Mesenchymal stem cell (in vitro differentiated cells and primary cell): ENCODE data around the gene SMC3.

Source experiments
- DNase-seq: peaks from one replicate; pipeline ENCODE4 v3.0.0-alpha.2; 2013
- H2AFZ ChIP-seq: one replicate; pipeline ENCODE4 v1.6.1; 2013; ENCODE audit warnings: low read depth, mild to moderate bottlenecking, control low read depth, inconsistent platforms, low read length, moderate library complexity
- H2AK5ac ChIP-seq: 2 replicates; pipeline ENCODE4 v1.6.1; 2013; ENCODE audit warnings: low read length, moderate library complexity, mild to moderate bottlenecking, inconsistent platforms; ENCODE audit not compliant: severe bottlenecking
- H2BK120ac ChIP-seq: one replicate; pipeline ENCODE4 v1.6.1; 2013; ENCODE audit warnings: low read depth, mild to moderate bottlenecking, inconsistent platforms, low read length, moderate library complexity
- H2BK12ac ChIP-seq, 2 experiments: one replicate each; pipeline ENCODE4 v1.6.1; 2013; ENCODE audit warnings: inconsistent platforms in 2 of 2, low read length in 2 of 2, mild to moderate bottlenecking in 2 of 2, moderate library complexity in 2 of 2, control low read depth in 1 of 2
- H2BK15ac ChIP-seq: one replicate; pipeline ENCODE4 v1.6.1; 2013; ENCODE audit warnings: mild to moderate bottlenecking, low read depth, inconsistent platforms; ENCODE audit not compliant: poor library complexity, severe bottlenecking
- H2BK5ac ChIP-seq: 2 replicates; pipeline ENCODE4 v1.6.1; 2013; ENCODE audit warnings: low read depth, mild to moderate bottlenecking, low read length, control low read depth, inconsistent platforms; ENCODE audit not compliant: poor library complexity, severe bottlenecking
- H3K14ac ChIP-seq, 2 experiments: one replicate each; pipeline ENCODE4 v1.6.1; 2013; ENCODE audit warnings: inconsistent platforms in 2 of 2, low read length in 2 of 2, control low read depth in 1 of 2, mild to moderate bottlenecking in 1 of 2, moderate library complexity in 1 of 2
- H3K18ac ChIP-seq, 2 experiments: one replicate each; pipeline ENCODE4 v1.6.1; 2013; ENCODE audit warnings: inconsistent platforms in 2 of 2, low read length in 2 of 2, control low read depth in 1 of 2, low read depth in 1 of 2, mild to moderate bottlenecking in 1 of 2
- H3K23ac ChIP-seq, 2 experiments: one replicate each; pipeline ENCODE4 v1.6.1; 2013; ENCODE audit warnings: inconsistent platforms in 2 of 2, low read length in 2 of 2, mild to moderate bottlenecking in 2 of 2, moderate library complexity in 2 of 2, control low read depth in 1 of 2
- H3K27ac ChIP-seq: 2 replicates; pipeline ENCODE4 v1.5.1; 2013; ENCODE audit warnings: mild to moderate bottlenecking, moderate library complexity, low read length, control low read depth, inconsistent platforms; ENCODE audit not compliant: poor library complexity, severe bottlenecking
- H3K27me3 ChIP-seq, 2 experiments: 2 replicates each; pipeline versions ENCODE4 v1.6.1 to v1.7.0; 2013; ENCODE audit warnings: low read length in 2 of 2, mild to moderate bottlenecking in 2 of 2, moderate library complexity in 2 of 2, control low read depth in 1 of 2, inconsistent platforms in 1 of 2; ENCODE audit not compliant: control insufficient read depth in 1 of 2, insufficient read depth in 1 of 2
- H3K36me3 ChIP-seq, 2 experiments: 2 replicates each; pipeline versions ENCODE4 v1.6.1 to v1.7.0; 2013; ENCODE audit warnings: low read length in 2 of 2, control low read depth in 1 of 2, inconsistent platforms in 1 of 2, low read depth in 1 of 2, mild to moderate bottlenecking in 1 of 2; ENCODE audit not compliant: insufficient read depth in 2 of 2, control insufficient read depth in 1 of 2
- H3K4ac ChIP-seq, 2 experiments: one replicate each; pipeline ENCODE4 v1.6.1; 2013; ENCODE audit warnings: inconsistent platforms in 2 of 2, low read length in 2 of 2, mild to moderate bottlenecking in 2 of 2, moderate library complexity in 2 of 2, control low read depth in 1 of 2, low read depth in 1 of 2
- H3K4me1 ChIP-seq: 2 replicates; pipeline ENCODE4 v1.6.1; 2013; ENCODE audit warnings: low read depth, low read length, control low read depth; ENCODE audit not compliant: control insufficient read depth, insufficient read depth
- H3K4me2 ChIP-seq: 2 replicates; pipeline ENCODE4 v1.6.1; 2013; ENCODE audit warnings: low read length, mild to moderate bottlenecking, inconsistent platforms; ENCODE audit not compliant: poor library complexity, severe bottlenecking
- H3K4me3 ChIP-seq, 2 experiments: 2 replicates each; pipeline versions ENCODE4 v1.5.1 to v1.7.0; 2013; ENCODE audit warnings: low read length in 2 of 2, mild to moderate bottlenecking in 2 of 2, control low read depth in 1 of 2, low read depth in 1 of 2; ENCODE audit not compliant: insufficient read depth in 1 of 2
- H3K79me1 ChIP-seq: replicated peaks from 2 replicates; pipeline ENCODE4 v1.6.1; 2013; ENCODE audit warnings: mild to moderate bottlenecking, control low read depth, low read length, inconsistent platforms; ENCODE audit not compliant: poor library complexity, severe bottlenecking
- H3K9ac ChIP-seq: 2 replicates; pipeline ENCODE4 v1.7.0; 2013; ENCODE audit warnings: mild to moderate bottlenecking, low read length, moderate library complexity
- H3K9me3 ChIP-seq: 2 replicates; pipeline ENCODE4 v1.7.0; 2013; ENCODE audit warnings: mild to moderate bottlenecking, low read length; ENCODE audit not compliant: control insufficient read depth
- H4K8ac ChIP-seq: one replicate; pipeline ENCODE4 v1.6.1; 2013; ENCODE audit warnings: inconsistent platforms, mild to moderate bottlenecking, low read length, moderate library complexity
- H4K91ac ChIP-seq: one replicate; pipeline ENCODE4 v1.6.1; 2013; ENCODE audit warnings: mild to moderate bottlenecking, low read length, inconsistent platforms
- WGBS: methylation state at CpG from one replicate; pipeline ENCODE4 v1.1.7; 2013; ENCODE audit warnings: mixed read lengths; 5-methylcytosine and 5-hydroxymethylcytosine counted together

Gene SMC3

DNA sequence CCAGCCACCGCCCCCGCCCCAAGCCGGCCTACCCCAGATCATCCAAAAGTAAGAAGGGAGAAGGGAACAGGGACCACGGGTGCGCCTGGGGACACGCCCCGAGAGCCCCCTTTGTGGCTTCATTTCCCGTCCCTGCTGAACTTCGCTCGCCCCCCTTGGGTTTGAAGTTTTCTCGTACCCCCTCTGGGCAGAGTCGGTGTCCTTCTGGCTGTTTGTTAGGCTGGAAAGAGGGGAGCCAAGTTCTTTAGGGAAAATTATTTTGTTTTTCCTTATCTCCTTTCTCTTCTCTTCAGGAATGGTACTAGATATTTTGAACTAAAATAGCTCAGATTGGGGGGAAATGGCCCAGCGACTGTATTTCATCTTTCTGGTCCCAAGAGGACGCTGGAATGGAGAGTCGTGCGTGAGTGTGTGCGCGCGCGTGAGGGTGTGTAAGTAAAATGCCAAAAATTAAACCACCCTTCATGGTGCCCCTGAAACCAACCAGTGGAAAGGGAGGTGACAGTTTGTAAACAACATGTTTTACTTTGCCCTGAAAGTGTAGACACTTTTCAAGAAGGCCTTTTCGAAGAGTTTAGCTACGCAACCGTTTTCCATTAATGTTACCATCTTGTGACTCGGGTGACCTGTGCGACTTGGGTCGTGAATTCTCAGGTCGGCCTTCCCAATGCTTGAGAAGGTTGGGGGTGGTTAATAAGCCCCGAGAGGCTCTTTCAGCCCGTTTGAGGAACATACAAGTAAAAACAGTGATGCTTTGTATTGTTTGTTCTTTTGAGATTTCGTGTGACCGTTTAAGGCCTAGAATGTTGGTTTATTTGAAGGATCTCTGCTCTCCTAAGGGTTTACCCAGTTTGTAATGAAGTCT, 77.3 kb downstream of the SMC3 start:
- H3K36me3 ChIP-seq, result no peaks in the 10 kb centered on the region
- no peak for DNase-seq
- peaks cover 14% of the 10 kb centered on the region for H3K4me1 ChIP-seq
- peak overlapping the region; percentile 44 for H2BK120ac ChIP-seq
- peak overlapping the region in 1 of 2 experiments; percentile 4 for H3K4ac ChIP-seq
- no peak overlapping the region for H3K9ac ChIP-seq
- no peak overlapping the region for H2BK5ac ChIP-seq
- H2BK12ac ChIP-seq, result no peak overlapping the region
- 37% methylated on average over 22 of the region's 31 CpGs for WGBS
- no peak overlapping the region for H2BK15ac ChIP-seq
- H3K27ac ChIP-seq, result no peak overlapping the region
- no peak overlapping the region for H3K18ac ChIP-seq
- no peaks in the 10 kb centered on the region for H3K9me3 ChIP-seq
- H4K91ac ChIP-seq, result no peak overlapping the region
- no peak overlapping the region for H2AK5ac ChIP-seq
- no peak overlapping the region for H2AFZ ChIP-seq
- no peak overlapping the region for H3K23ac ChIP-seq
- H3K14ac ChIP-seq, result no peak overlapping the region
- H3K79me1 ChIP-seq, result no peaks in the 10 kb centered on the region
- peak overlapping the region; percentile 97 for H3K4me2 ChIP-seq
- no peak overlapping the region for H4K8ac ChIP-seq
- peak overlapping the region; percentile 71 to 79 for H3K4me3 ChIP-seq
- peaks cover 23 to 70% of the 10 kb centered on the region in 2 experiments for H3K27me3 ChIP-seq

DNA sequence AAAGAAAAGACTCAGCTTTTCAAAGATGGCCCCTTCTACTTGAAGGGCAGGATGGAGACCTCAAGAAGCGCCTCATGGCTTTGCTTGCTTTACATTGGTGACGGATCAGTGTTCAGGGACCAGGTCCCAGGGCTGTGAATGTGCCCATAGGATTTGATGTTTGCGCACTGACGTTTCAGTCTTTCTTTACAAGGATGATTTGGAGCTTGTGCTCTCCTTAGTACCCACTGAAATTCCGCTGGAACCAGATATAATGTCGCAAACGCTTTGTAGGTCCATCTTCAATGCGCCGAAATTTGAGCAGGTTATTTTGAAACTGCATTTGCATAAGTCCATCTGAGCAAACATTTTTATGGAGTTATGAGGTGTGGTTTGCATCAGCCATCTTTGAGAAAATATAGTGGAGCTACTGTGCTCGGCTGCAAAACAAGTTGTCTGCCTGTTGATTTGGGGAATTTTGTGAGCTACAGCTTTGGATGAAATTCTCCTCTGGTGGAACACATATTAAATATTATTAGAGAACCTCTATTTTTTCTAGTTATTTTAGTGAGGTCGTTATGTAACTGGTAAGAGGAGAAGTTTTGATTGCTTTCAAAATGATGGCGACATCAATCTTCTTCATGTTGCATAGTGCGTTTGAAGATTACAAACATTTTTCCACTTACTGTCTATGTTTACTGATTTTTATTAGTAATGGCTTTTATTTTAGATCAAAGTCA, 79.1 kb downstream of the SMC3 start:
- Histone ChIP-seq H3K14ac (no peak overlapping the region), H2BK5ac (no peak overlapping the region), H3K18ac (no peak overlapping the region), H3K36me3 (no peaks in the 10 kb centered on the region), H4K8ac (no peak overlapping the region), H2AFZ (no peak overlapping the region), H3K4me1 (peaks cover 14% of the 10 kb centered on the region), H3K23ac (no peak overlapping the region), H3K9me3 (no peaks in the 10 kb centered on the region), H3K27ac (no peak overlapping the region), H3K4me3 (no peak overlapping the region), H2BK12ac (peak overlapping the region in 1 of 2 experiments; percentile 83), H2AK5ac (no peak overlapping the region), H3K79me1 (no peaks in the 10 kb centered on the region), H2BK15ac (no peak overlapping the region), H2BK120ac (no peak overlapping the region), H3K9ac (no peak overlapping the region), H3K4ac (no peak overlapping the region), H3K4me2 (no peak overlapping the region), H4K91ac (no peak overlapping the region), H3K27me3 (peaks cover 23 to 63% of the 10 kb centered on the region in 2 experiments)
- DNase-seq, result no peak
- 83% methylated on average over 9 of the region's 13 CpGs for WGBS

DNA sequence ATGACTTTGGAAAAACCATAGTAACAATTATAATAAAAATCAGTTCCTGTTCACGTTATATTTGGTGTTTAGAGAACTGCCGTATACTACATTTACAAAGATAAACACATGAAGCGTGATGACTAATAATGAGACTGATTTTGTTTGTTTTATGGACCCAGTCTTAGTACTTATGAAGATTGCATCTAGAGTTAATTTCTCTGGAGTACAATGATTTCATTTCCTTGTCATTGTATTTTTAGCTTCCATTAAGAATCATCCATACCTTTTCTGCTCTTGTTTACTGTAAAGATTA, 79.6 kb downstream of the SMC3 start:
- H2BK12ac ChIP-seq, result no peak overlapping the region
- no peaks in the 10 kb centered on the region for H3K79me1 ChIP-seq
- H3K14ac ChIP-seq, result no peak overlapping the region
- DNase-seq, result peak; percentile 62
- H3K4me3 ChIP-seq, result no peak overlapping the region
- no peak overlapping the region for H3K4me2 ChIP-seq
- no peak overlapping the region for H2AFZ ChIP-seq
- H4K91ac ChIP-seq, result no peak overlapping the region
- peaks cover 22 to 58% of the 10 kb centered on the region in 2 experiments for H3K27me3 ChIP-seq
- H4K8ac ChIP-seq, result no peak overlapping the region
- no peak overlapping the region for H2AK5ac ChIP-seq
- H2BK15ac ChIP-seq, result no peak overlapping the region
- H3K4me1 ChIP-seq, result peaks cover 15% of the 10 kb centered on the region
- H3K27ac ChIP-seq, result no peak overlapping the region
- no peaks in the 10 kb centered on the region for H3K9me3 ChIP-seq
- no peak overlapping the region for H2BK120ac ChIP-seq
- no peak overlapping the region for H2BK5ac ChIP-seq
- no peak overlapping the region for H3K9ac ChIP-seq
- H3K36me3 ChIP-seq, result no peaks in the 10 kb centered on the region
- H3K23ac ChIP-seq, result no peak overlapping the region
- no peak overlapping the region for H3K4ac ChIP-seq
- H3K18ac ChIP-seq, result no peak overlapping the region
- WGBS, result no CpG with 5 or more reads among the region's 3 CpGs

DNA sequence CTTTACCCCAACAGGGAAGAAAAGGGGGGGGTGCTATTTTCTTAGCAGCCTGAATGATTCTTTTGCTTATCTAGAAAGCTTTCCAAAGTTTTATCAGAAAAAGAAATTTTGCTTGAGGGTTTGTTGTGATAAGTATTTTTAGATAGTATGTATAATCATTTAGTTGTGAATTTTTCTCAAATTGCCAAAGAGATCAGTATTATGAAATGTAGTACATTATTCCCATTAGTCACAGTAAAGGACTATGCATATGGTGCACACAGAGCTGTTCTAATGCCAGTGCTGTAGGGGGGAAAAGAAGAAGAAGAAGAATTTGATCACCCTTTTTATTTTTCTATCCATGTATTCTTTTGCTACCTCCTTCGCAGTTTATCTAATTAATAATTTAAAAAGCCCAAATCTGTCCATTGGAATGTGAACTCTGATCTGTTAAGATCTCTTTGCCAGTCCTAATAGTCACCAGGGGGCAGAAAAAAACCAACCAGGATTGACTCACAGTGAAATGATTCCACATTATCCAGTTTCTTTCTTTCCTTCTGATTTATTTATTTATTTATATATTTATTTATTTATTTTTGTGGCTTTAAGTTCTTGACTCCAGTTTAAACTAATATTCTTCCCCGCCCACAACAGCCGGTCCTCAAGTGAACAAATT, 81.3 kb downstream of the SMC3 start:
- Histone ChIP-seq H4K91ac (no peak overlapping the region), H2BK5ac (no peak overlapping the region), H3K4me2 (no peak overlapping the region), H3K27me3 (peaks cover 7 to 40% of the 10 kb centered on the region in 2 experiments), H3K14ac (no peak overlapping the region), H3K4me3 (no peak overlapping the region), H3K9me3 (no peaks in the 10 kb centered on the region), H3K27ac (no peak overlapping the region), H3K4me1 (peaks cover 8% of the 10 kb centered on the region), H3K18ac (no peak overlapping the region), H2BK120ac (no peak overlapping the region), H3K4ac (no peak overlapping the region), H3K36me3 (no peaks in the 10 kb centered on the region), H2BK15ac (no peak overlapping the region), H4K8ac (no peak overlapping the region), H2AFZ (no peak overlapping the region), H2BK12ac (no peak overlapping the region), H3K23ac (no peak overlapping the region), H2AK5ac (no peak overlapping the region), H3K9ac (no peak overlapping the region), H3K79me1 (no peaks in the 10 kb centered on the region)
- WGBS, result 47% methylated on average over 1 of the region's 3 CpGs
- DNase-seq, result peak; percentile 41
